Measurements from ENCODE around the gene MRPL21. TPM values are rescaled to one million over a fixed set of nuclear protein-coding genes. Genes with fewer than 3 reads are reported as not detected.
"Not testable (repeated sequence)": the region's sequence is repeated elsewhere in the genome, so short reads cannot be mapped to it uniquely, and the experiment has no call there.

The MRPL21 gene
- total and polyA plus RNA-seq, 2 experiments from 2014 or later: 62.4 to 232 TPM

DNA sequence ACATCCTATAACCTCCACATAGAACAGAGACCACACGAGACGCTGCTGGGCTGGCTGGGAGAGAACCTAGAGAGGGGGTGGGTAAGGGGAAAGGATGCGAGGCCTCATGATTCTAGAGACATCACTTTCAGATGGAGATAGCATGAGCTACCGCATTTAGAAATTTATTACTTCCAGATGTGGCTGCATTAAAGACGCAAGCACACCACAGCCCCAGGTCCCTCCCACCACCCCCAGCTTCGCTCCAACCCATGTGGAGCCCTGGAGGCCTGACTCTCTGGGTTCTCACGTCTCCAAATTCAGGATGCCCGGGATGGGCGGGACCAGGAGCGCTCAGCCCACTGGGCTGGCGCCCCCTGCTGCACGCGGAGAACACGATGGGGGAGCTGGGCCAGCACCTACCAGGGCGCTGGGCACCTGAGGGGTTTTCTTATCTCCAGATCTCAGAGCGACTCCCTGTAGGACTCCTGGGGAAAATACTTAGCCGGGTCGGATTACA lies 13.6 kb downstream of the MRPL21 start (continued):
- TF ChIP-seq, protein P1, sequence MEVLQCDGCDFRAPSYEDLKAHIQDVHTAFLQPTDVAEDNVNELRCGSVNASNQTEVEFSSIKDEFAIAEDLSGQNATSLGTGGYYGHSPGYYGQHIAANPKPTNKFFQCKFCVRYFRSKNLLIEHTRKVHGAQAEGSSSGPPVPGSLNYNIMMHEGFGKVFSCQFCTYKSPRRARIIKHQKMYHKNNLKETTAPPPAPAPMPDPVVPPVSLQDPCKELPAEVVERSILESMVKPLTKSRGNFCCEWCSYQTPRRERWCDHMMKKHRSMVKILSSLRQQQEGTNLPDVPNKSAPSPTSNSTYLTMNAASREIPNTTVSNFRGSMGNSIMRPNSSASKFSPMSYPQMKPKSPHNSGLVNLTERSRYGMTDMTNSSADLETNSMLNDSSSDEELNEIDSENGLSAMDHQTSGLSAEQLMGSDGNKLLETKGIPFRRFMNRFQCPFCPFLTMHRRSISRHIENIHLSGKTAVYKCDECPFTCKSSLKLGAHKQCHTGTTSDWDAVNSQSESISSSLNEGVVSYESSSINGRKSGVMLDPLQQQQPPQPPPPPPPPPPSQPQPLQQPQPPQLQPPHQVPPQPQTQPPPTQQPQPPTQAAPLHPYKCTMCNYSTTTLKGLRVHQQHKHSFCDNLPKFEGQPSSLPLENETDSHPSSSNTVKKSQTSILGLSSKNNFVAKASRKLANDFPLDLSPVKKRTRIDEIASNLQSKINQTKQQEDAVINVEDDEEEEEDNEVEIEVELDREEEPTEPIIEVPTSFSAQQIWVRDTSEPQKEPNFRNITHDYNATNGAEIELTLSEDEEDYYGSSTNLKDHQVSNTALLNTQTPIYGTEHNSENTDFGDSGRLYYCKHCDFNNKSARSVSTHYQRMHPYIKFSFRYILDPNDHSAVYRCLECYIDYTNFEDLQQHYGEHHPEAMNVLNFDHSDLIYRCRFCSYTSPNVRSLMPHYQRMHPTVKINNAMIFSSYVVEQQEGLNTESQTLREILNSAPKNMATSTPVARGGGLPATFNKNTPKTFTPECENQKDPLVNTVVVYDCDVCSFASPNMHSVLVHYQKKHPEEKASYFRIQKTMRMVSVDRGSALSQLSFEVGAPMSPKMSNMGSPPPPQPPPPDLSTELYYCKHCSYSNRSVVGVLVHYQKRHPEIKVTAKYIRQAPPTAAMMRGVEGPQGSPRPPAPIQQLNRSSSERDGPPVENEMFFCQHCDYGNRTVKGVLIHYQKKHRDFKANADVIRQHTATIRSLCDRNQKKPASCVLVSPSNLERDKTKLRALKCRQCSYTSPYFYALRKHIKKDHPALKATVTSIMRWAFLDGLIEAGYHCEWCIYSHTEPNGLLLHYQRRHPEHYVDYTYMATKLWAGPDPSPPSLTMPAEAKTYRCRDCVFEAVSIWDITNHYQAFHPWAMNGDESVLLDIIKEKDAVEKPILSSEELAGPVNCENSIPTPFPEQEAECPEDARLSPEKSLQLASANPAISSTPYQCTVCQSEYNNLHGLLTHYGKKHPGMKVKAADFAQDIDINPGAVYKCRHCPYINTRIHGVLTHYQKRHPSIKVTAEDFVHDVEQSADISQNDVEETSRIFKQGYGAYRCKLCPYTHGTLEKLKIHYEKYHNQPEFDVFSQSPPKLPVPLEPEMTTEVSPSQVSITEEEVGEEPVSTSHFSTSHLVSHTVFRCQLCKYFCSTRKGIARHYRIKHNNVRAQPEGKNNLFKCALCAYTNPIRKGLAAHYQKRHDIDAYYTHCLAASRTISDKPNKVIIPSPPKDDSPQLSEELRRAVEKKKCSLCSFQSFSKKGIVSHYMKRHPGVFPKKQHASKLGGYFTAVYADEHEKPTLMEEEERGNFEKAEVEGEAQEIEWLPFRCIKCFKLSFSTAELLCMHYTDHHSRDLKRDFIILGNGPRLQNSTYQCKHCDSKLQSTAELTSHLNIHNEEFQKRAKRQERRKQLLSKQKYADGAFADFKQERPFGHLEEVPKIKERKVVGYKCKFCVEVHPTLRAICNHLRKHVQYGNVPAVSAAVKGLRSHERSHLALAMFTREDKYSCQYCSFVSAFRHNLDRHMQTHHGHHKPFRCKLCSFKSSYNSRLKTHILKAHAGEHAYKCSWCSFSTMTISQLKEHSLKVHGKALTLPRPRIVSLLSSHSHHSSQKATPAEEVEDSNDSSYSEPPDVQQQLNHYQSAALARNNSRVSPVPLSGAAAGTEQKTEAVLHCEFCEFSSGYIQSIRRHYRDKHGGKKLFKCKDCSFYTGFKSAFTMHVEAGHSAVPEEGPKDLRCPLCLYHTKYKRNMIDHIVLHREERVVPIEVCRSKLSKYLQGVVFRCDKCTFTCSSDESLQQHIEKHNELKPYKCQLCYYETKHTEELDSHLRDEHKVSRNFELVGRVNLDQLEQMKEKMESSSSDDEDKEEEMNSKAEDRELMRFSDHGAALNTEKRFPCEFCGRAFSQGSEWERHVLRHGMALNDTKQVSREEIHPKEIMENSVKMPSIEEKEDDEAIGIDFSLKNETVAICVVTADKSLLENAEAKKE (CRISPR knock-in tag; IDR thresholded peaks at IDR 0.05): no peak
- TF ChIP-seq POLR2AphosphoS5 (IDR thresholded peaks at IDR 0.05; ENCODE audit: low read depth): no peak
- TF ChIP-seq, protein P2, sequence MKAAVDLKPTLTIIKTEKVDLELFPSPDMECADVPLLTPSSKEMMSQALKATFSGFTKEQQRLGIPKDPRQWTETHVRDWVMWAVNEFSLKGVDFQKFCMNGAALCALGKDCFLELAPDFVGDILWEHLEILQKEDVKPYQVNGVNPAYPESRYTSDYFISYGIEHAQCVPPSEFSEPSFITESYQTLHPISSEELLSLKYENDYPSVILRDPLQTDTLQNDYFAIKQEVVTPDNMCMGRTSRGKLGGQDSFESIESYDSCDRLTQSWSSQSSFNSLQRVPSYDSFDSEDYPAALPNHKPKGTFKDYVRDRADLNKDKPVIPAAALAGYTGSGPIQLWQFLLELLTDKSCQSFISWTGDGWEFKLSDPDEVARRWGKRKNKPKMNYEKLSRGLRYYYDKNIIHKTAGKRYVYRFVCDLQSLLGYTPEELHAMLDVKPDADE (IDR thresholded peaks at IDR 0.05): no peak

DNA sequence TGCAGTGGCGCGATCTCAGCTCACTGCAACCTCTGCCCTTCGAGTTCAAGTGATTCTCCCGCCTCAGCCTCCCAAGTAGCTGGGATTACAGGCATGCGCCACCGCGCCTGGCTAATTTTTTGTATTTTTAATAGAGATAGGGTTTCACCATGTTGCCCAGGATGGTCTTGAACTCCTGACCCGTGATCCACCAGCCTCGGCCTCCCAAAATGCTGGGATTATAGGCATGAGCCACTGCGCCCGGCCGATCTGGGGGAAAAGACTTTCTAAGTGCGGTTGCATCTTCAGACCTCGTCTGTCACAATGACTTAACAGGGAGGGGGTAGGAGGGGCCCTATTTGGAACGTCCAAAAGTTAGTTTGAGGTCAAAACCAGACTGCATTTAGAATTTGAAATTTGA lies 18.8 kb downstream of the MRPL21 start:
- H3K27me3 ChIP-seq (ENCODE audit: insufficient read depth): not testable (repeated sequence)

More for the DNA sequence above, 18.8 kb downstream of the MRPL21 start:
- not testable (repeated sequence) for H4K20me1 ChIP-seq (replicated peaks; ENCODE audit: insufficient read depth); ATAC-seq; H3F3A ChIP-seq (replicated peaks; ENCODE audit: low read depth); H2AFZ ChIP-seq; H3K9me3 Mint-ChIP-seq; H3K4me1 Mint-ChIP-seq; H3K4me3 ChIP-seq; H3K4me3 Mint-ChIP-seq; H3K27me3 Mint-ChIP-seq (ENCODE audit: insufficient read depth, low read depth, poor library complexity); H3K4me2 ChIP-seq; H3K36me3 ChIP-seq (ENCODE audit: insufficient read depth); H3K79me2 ChIP-seq (replicated peaks; ENCODE audit: insufficient read depth); H3K27ac ChIP-seq (ENCODE audit: low read depth); H3K4me1 ChIP-seq (ENCODE audit: insufficient read depth); H3K36me3 Mint-ChIP-seq (ENCODE audit: low read depth); H3K9me2 ChIP-seq (ENCODE audit: insufficient read depth); DNase-seq (ENCODE audit: low spot score); H3K27ac Mint-ChIP-seq

All from GM23338 (cell line).